ENCODE results near the gene CBLN1. TPM values are rescaled to one million over a fixed set of nuclear protein-coding genes. Genes with fewer than 3 reads are reported as not detected.
A peak's percentile ranks its signal among the peaks of the same experiment; 100 is the strongest.
"Not testable (repeated sequence)": the region's sequence is repeated elsewhere in the genome, so short reads cannot be mapped to it uniquely, and the experiment has no call there.

Gene CBLN1
- total RNA-seq, 1 experiment from 2014 or later = 0.44 TPM

DNA sequence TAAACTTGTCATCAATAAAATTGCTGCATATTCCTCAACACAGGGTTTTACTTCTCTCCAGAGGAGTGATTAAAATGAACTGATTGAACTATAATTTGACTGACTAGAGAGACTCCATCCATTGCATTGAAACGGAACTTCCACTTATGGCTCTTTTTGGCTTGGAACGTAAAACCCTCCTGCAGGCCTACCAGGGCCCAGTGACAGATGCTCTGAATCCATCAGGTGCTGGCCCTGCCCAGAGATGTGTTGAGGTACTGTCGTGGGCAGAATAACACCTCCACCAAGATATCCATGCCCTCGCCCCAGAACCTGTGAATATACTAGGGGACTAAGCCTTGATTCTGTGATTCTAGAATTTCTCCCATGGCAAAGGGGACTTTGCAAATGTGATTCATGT is 45.4 kb downstream of the CBLN1 start:
- in situ Hi-C loops (cut with HindIII; ENCODE audit: low sequenced_read_pairs) = no loop called here
- peak; percentile 65 for DNase-seq (ENCODE audit: low spot score)

DNA sequence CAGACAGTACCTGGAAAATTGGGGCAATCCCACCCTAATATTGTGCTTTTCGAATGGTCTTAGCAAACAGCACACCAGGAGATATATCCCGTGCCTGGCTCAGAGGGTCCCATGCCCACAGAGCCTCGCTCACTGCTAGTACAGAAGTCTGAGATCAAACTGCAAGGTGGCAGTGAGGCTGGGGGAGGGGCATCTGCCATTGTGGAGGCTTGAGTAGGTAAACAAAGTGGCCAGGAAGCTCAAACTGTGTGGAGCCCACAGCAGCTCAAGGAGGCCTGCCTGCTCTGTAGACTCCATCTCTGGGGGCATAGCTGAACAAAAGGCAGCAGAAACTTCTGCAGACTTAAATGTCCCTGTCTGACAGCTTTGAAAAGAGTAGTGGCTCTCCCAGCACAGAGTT is 53.3 kb downstream of the CBLN1 start:
- in situ Hi-C loops (cut with HindIII; ENCODE audit: low sequenced_read_pairs); DNase-seq (ENCODE audit: low spot score): not testable (repeated sequence)

Other genes starting within 250 kb of the CBLN1 start
- gene C16orf78, start 92.0 kb upstream of the CBLN1 start, total RNA-seq (2014; rRNA removed; shearing (Covaris generic)) = not detected in 2 replicates